GF-D8 (cell line): ENCODE data around the gene AK8.
"Not testable (repeated sequence)": the region's sequence is repeated elsewhere in the genome, so short reads cannot be mapped to it uniquely, and the experiment has no call there.

Experiments used
- DNase-seq: peaks from one replicate; lab custom pipeline; 2025; lab: John Stamatoyannopoulos, UW

The AK8 gene

GRCh38 chr9:132742821-132743311 lies 135.2 kb downstream of the AK8 start:
- no peak for DNase-seq

- DNase-seq = no peak
Observed at GRCh38 chr9:132740526-132741309, 137.4 kb downstream of the AK8 start.

- DNase-seq = no peak
Observed at GRCh38 chr9:132739710-132740310, 138.3 kb downstream of the AK8 start.

GRCh38 chr9:132733260-132733815 lies 144.7 kb downstream of the AK8 start:
- DNase-seq = no peak

- DNase-seq = no peak
Observed at GRCh38 chr9:132732326-132733259, 145.5 kb downstream of the AK8 start.

- no peak for DNase-seq
Observed at GRCh38 chr9:132731230-132731629, 146.9 kb downstream of the AK8 start.

- DNase-seq = no peak
Observed at GRCh38 chr9:132730054-132731033, 147.7 kb downstream of the AK8 start.

- DNase-seq = no peak
Observed at GRCh38 chr9:132729235-132729890, 148.7 kb downstream of the AK8 start.

GRCh38 chr9:132728497-132728896 lies 149.6 kb downstream of the AK8 start:
- DNase-seq = no peak

- no peak for DNase-seq
Observed at GRCh38 chr9:132728071-132728470, 150.0 kb downstream of the AK8 start.

GRCh38 chr9:132726576-132727130 lies 151.4 kb downstream of the AK8 start:
- no peak for DNase-seq

GRCh38 chr9:132725306-132725705 lies 152.8 kb downstream of the AK8 start:
- DNase-seq = no peak

- no peak for DNase-seq
Observed at GRCh38 chr9:132723809-132724208, 154.3 kb downstream of the AK8 start.

- no peak for DNase-seq
Observed at GRCh38 chr9:132722564-132723065, 155.5 kb downstream of the AK8 start.

GRCh38 chr9:132721661-132722060 lies 156.4 kb downstream of the AK8 start:
- no peak for DNase-seq

- DNase-seq = not testable (repeated sequence)
Observed at GRCh38 chr9:132718381-132718928, 159.6 kb downstream of the AK8 start.

- DNase-seq = no peak
Observed at GRCh38 chr9:132717326-132717945, 160.6 kb downstream of the AK8 start.

GRCh38 chr9:132716007-132716406 lies 162.1 kb downstream of the AK8 start:
- DNase-seq = no peak

- no peak for DNase-seq
Observed at GRCh38 chr9:132712753-132713152, 165.3 kb downstream of the AK8 start.
